ENCODE measurements around the gene ADGRL1. TPM values are rescaled to one million over a fixed set of nuclear protein-coding genes. Genes with fewer than 3 reads are reported as not detected.

ADGRL1 gene
- total and polyA plus RNA-seq, 3 donors from 2014 or later, result 23.8 to 57.2 (median 45.0) TPM

- no peaks in the 10 kb centered on the region for H3K36me3 ChIP-seq (ENCODE audit: low read depth, missing control alignments)
- H3K4me3 ChIP-seq, result no peak overlapping the region
- no peaks in the 10 kb centered on the region for H3K4me1 ChIP-seq
- no peaks in the 10 kb centered on the region for H3K27me3 ChIP-seq
- no peak overlapping the region for H3K27ac ChIP-seq
- intact Hi-C loops (cut with DNase I; ENCODE audit: low total_unique reads), result no loop called here
- H3K9me3 ChIP-seq, result no peaks in the 10 kb centered on the region
- WGBS, 2 donors, result 87 to 88% methylated on average over 10 to 14 of the region's 16 CpGs
- no peak for TF ChIP-seq CTCF (IDR thresholded peaks at IDR 0.05)
- TF ChIP-seq POLR2A (IDR thresholded peaks at IDR 0.05), result no peak
- no peak for DNase-seq
Measured at GRCh38 chr19:14158276-14159023, 47.5 kb downstream of the ADGRL1 start.

- TF ChIP-seq CTCF (IDR thresholded peaks at IDR 0.05), result no peak
- TF ChIP-seq POLR2A (IDR thresholded peaks at IDR 0.05), result no peak
- Histone ChIP-seq H3K4me1 (no peaks in the 10 kb centered on the region), H3K36me3 (ENCODE audit: low read depth, missing control alignments) (no peaks in the 10 kb centered on the region), H3K27ac (no peak overlapping the region), H3K9me3 (no peaks in the 10 kb centered on the region), H3K27me3 (no peaks in the 10 kb centered on the region), H3K4me3 (no peak overlapping the region)
- intact Hi-C loops (cut with DNase I; ENCODE audit: low total_unique reads), result no loop called here
- WGBS, 2 donors, result 93 to 95% methylated on average over 13 to 26 of the region's 26 CpGs
- no peak for DNase-seq
Measured at GRCh38 chr19:14156971-14157717, 48.8 kb downstream of the ADGRL1 start.

GRCh38 chr19:14156122-14156521, 49.8 kb downstream of the ADGRL1 start:
- intact Hi-C loops (cut with DNase I; ENCODE audit: low total_unique reads), result no loop called here

GRCh38 chr19:14155371-14155770, 50.6 kb downstream of the ADGRL1 start:
- H3K36me3 ChIP-seq (ENCODE audit: low read depth, missing control alignments), result no peaks in the 10 kb centered on the region
- TF ChIP-seq POLR2A (IDR thresholded peaks at IDR 0.05), result no peak
- no peak for TF ChIP-seq CTCF (IDR thresholded peaks at IDR 0.05)
- intact Hi-C loops (cut with DNase I; ENCODE audit: low total_unique reads), result no loop called here
- H3K27ac ChIP-seq, result no peak overlapping the region
- H3K9me3 ChIP-seq, result no peaks in the 10 kb centered on the region
- 96 to 97% methylated on average over 16 to 17 of the region's 17 CpGs for WGBS, 2 donors
- no peak for DNase-seq
- no peak overlapping the region for H3K4me3 ChIP-seq
- no peaks in the 10 kb centered on the region for H3K27me3 ChIP-seq
- peaks cover 1% of the 10 kb centered on the region for H3K4me1 ChIP-seq

More at GRCh38 chr19:14156122-14156521, 49.8 kb downstream of the ADGRL1 start:
- TF ChIP-seq CTCF (IDR thresholded peaks at IDR 0.05) (no peak), POLR2A (IDR thresholded peaks at IDR 0.05) (no peak)
- Histone ChIP-seq H3K36me3 (ENCODE audit: low read depth, missing control alignments) (no peaks in the 10 kb centered on the region), H3K4me1 (no peaks in the 10 kb centered on the region), H3K27ac (no peak overlapping the region), H3K27me3 (no peaks in the 10 kb centered on the region), H3K9me3 (no peaks in the 10 kb centered on the region), H3K4me3 (no peak overlapping the region)
- DNase-seq, result no peak
- 88% methylated on average over 12 of the region's 12 CpGs; no CpG with 5 or more reads in 1 of the 2 donors for WGBS, 2 donors
